HL-60 (cell line): Measurements from ENCODE around the gene MAS1.
"Not testable (repeated sequence)": the region's sequence is repeated elsewhere in the genome, so short reads cannot be mapped to it uniquely, and the experiment has no call there.

Source experiments
- DNase-seq, 2 experiments: peaks; one replicate each; pipeline ENCODE4 v3.0.0-alpha.2; 2010 to 2020; ENCODE audit warnings: low read depth in 1 of 2, low spot score in 1 of 2
- H3K27ac ChIP-seq: fragments of 250-450 bp; sonication (Bioruptor Pico); replicated peaks from 2 replicates; pipeline ENCODE4 v1.5.1; 2020; ENCODE audit warnings: mild to moderate bottlenecking, moderate library complexity
- H3K27me3 ChIP-seq: fragments of 250-450 bp; sonication (Bioruptor Pico); 2 replicates; pipeline ENCODE4 v1.5.1; 2021; ENCODE audit warnings: mild to moderate bottlenecking, moderate library complexity; ENCODE audit not compliant: insufficient read depth, poor library complexity, severe bottlenecking
- H3K4me3 ChIP-seq: replicated peaks from 2 replicates; pipeline ENCODE4 v1.5.1; 2011; ENCODE audit warnings: mild to moderate bottlenecking, control low read depth, low read length; ENCODE audit not compliant: insufficient read depth
- GABPA ChIP-seq: IDR thresholded peaks from 2 replicates; pipeline ENCODE4 v1.6.1; 2012; ENCODE audit warnings: low read depth
- POLR2AphosphoS5 ChIP-seq: IDR thresholded peaks from 2 replicates; pipeline ENCODE4 v1.6.1; 2012; ENCODE audit warnings: low read depth
- SPI1 ChIP-seq: IDR thresholded peaks from 2 replicates; pipeline ENCODE4 v1.6.1; 2012; ENCODE audit warnings: low read depth, mild to moderate bottlenecking, borderline replicate concordance
- TF ChIP-seq, protein P1 (sequence below): IDR thresholded peaks from 2 replicates; pipeline ENCODE4 v1.6.1; 2012; ENCODE audit warnings: low read depth; ENCODE audit not compliant: insufficient replicate concordance
- TF ChIP-seq, protein P2 (sequence below): IDR thresholded peaks from one replicate; pipeline ENCODE4 v1.5.1; 2011; ENCODE audit warnings: low read length, control low read depth, inconsistent platforms; ENCODE audit not compliant: insufficient read depth

Gene MAS1

DNA sequence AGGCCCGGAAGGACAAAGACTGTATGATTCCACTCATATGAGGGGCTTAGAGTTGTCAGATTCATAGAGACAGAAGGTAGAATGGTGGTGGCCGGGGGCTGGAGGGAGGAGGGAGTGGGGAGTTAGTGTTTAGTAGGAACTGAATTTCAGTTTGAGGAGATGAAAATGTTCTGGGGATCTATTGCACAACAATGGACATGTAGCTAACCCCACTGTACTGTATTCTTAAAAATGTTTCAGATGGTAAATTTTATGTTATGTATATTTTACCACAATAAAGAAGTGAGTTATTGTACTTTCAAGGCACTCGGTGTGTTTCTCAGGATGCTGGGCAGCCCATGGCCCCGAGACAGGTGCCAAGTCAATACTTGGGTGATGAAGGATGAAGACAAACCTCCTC lies 25.4 kb downstream of the MAS1 start:
- H3K4me3 ChIP-seq = no peak overlapping the region
- TF ChIP-seq, protein P1, sequence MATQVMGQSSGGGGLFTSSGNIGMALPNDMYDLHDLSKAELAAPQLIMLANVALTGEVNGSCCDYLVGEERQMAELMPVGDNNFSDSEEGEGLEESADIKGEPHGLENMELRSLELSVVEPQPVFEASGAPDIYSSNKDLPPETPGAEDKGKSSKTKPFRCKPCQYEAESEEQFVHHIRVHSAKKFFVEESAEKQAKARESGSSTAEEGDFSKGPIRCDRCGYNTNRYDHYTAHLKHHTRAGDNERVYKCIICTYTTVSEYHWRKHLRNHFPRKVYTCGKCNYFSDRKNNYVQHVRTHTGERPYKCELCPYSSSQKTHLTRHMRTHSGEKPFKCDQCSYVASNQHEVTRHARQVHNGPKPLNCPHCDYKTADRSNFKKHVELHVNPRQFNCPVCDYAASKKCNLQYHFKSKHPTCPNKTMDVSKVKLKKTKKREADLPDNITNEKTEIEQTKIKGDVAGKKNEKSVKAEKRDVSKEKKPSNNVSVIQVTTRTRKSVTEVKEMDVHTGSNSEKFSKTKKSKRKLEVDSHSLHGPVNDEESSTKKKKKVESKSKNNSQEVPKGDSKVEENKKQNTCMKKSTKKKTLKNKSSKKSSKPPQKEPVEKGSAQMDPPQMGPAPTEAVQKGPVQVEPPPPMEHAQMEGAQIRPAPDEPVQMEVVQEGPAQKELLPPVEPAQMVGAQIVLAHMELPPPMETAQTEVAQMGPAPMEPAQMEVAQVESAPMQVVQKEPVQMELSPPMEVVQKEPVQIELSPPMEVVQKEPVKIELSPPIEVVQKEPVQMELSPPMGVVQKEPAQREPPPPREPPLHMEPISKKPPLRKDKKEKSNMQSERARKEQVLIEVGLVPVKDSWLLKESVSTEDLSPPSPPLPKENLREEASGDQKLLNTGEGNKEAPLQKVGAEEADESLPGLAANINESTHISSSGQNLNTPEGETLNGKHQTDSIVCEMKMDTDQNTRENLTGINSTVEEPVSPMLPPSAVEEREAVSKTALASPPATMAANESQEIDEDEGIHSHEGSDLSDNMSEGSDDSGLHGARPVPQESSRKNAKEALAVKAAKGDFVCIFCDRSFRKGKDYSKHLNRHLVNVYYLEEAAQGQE = no peak
- TF ChIP-seq POLR2AphosphoS5 = no peak
- no peak for DNase-seq
- peaks cover 2% of the 10 kb centered on the region for H3K27me3 ChIP-seq
- H3K27ac ChIP-seq = no peak overlapping the region

DNA sequence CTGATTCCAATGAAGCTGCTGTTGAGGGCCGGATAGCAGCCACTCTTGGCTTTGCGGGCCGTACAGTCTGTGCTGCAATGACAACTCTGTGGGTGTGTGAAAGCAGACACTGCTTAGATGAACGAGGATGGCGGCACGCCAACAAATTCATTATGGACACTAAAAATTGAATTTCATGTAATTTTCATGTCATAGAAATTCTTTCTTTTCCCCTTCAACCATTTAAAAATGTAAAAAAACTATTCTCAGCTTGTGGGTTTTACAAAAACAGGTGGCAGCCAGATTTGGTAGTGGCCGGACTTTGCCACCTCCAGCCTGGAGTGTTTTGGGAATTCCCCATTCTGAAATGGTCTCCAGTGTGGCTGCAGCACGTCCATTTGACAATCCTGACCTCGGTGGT lies 26.0 kb downstream of the MAS1 start:
- Histone ChIP-seq H3K27me3 (peaks cover 2% of the 10 kb centered on the region), H3K27ac (no peak overlapping the region), H3K4me3 (no peak overlapping the region)
- TF ChIP-seq, protein P1 = no peak
- TF ChIP-seq, protein P2, sequence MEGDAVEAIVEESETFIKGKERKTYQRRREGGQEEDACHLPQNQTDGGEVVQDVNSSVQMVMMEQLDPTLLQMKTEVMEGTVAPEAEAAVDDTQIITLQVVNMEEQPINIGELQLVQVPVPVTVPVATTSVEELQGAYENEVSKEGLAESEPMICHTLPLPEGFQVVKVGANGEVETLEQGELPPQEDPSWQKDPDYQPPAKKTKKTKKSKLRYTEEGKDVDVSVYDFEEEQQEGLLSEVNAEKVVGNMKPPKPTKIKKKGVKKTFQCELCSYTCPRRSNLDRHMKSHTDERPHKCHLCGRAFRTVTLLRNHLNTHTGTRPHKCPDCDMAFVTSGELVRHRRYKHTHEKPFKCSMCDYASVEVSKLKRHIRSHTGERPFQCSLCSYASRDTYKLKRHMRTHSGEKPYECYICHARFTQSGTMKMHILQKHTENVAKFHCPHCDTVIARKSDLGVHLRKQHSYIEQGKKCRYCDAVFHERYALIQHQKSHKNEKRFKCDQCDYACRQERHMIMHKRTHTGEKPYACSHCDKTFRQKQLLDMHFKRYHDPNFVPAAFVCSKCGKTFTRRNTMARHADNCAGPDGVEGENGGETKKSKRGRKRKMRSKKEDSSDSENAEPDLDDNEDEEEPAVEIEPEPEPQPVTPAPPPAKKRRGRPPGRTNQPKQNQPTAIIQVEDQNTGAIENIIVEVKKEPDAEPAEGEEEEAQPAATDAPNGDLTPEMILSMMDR = no peak
- no peak for TF ChIP-seq POLR2AphosphoS5
- TF ChIP-seq GABPA = no peak
- TF ChIP-seq SPI1 = no peak
- DNase-seq = no peak

DNA sequence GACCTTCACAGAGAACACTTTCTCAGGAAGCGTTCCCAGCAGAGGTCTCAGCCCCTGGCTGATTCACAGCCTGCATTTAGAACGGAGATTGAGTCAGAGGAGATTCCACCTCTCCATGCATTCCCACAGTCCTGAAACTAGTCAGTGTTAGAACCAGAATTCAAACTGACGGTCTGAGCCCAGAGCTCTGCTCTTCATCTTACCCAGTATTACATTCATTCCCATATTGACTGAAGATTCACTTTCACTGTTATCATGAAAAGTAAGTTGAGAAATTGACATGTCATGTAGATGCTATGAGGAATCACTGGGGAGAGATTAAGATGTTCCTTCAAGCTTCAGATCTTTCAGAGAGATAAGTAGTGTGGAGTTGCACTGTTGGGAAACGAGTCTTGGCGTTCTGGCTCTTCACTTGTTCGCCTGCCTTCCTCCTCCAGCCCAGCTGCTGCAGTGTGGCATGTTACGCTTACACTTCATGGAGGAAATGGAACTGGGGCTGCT lies 28.3 kb downstream of the MAS1 start:
- DNase-seq = no peak
- Histone ChIP-seq H3K4me3 (no peak overlapping the region), H3K27me3 (no peaks in the 10 kb centered on the region), H3K27ac (no peak overlapping the region)
- TF ChIP-seq, protein P1 = no peak
- TF ChIP-seq GABPA = no peak
- no peak for TF ChIP-seq SPI1
- no peak for TF ChIP-seq POLR2AphosphoS5
- TF ChIP-seq, protein P2 = no peak

DNA sequence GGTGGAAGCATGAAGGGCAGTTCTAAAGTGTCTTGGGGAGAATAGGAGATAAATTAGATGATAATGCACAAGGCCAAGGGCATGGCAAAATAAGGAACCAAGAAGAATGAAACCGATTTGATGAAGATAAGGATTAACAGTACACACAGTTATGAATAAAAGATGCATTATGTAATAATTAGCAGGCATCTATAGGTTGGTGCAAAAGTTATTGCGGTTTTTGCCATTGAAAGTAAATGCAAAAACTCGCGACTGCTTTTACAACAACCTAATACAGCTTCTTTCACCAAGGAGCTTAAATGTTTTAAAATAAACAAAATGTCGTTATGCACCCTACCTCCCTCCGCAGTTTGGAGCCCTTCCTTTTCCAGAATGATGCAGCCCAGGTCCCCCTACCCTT lies 29.0 kb downstream of the MAS1 start:
- DNase-seq = no peak
- H3K4me3 ChIP-seq = no peak overlapping the region
- TF ChIP-seq, protein P2 = no peak
- H3K27me3 ChIP-seq = no peaks in the 10 kb centered on the region
- H3K27ac ChIP-seq = no peak overlapping the region

DNA sequence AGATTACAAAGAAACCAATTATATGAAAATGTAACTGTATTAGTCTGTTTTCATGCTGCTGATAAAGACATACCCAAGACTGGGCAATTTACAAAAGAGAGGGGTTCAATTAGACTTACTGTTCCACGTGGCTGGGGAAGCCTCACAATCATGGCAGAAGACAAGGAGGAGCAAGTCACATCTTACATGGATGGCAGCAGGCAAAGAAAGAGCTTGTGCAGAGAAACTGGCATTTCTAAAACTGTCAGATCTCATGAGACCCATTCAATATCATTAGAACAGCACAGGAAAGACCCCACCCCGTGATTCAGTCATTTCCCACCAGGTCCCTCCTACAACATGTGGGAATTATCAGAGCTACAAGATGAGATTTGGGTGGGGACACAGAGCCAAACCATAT lies 33.4 kb downstream of the MAS1 start:
- not testable (repeated sequence) for H3K27ac ChIP-seq, H3K4me3 ChIP-seq, H3K27me3 ChIP-seq, DNase-seq
